ENCODE results near the gene DEGS2.

GRCh38 chr14:100138082-100138787 lies 21.2 kb downstream of the DEGS2 start:
- TF ChIP-seq MAX (IDR thresholded peaks at IDR 0.05) (no peak), EHMT2 (IDR thresholded peaks at IDR 0.05; ENCODE audit: low read depth) (no peak), NR3C1 (IDR thresholded peaks at IDR 0.05) (no peak), SMC3 (IDR thresholded peaks at IDR 0.05) (no peak), CTCF (IDR thresholded peaks at IDR 0.05) (no peak), POLR2A (IDR thresholded peaks at IDR 0.05; ENCODE audit: low read length) (no peak)

Measured in A549 (cell line).